Left lung (tissue), 10 donors: ENCODE results near the gene KIF13A. TPM values are rescaled to one million over a fixed set of nuclear protein-coding genes. Genes with fewer than 3 reads are reported as not detected.
"Not testable (repeated sequence)": the region's sequence is repeated elsewhere in the genome, so short reads cannot be mapped to it uniquely, and the experiment has no call there.

ENCODE experiments used
- ATAC-seq: fragments of 200-7000 bp; cut with Tn5 transposase; one replicate; pipeline ENCODE4 v1.9.1; 2020; ENCODE audit warnings: moderate library complexity
- DNase-seq, 4 donors: peaks; one replicate each; pipeline ENCODE4 v3.0.0-alpha.2; 2013 to 2020
- H3K27ac ChIP-seq, 2 donors: fragments of 200-600 bp; sonication (generic) in 1 of 2; one replicate each; pipeline versions ENCODE4 v1.5.0 to v1.8.0; 2020 to 2021
- H3K27me3 ChIP-seq, 2 donors: fragments of 200-600 bp; sonication (generic) in 1 of 2; one replicate each; pipeline versions ENCODE4 v1.5.0 to v1.8.0; 2020 to 2021
- H3K36me3 ChIP-seq, 2 donors: fragments of 200-600 bp; sonication (generic) in 1 of 2; one replicate each; pipeline versions ENCODE4 v1.5.0 to v1.8.0; 2020 to 2021
- H3K4me1 ChIP-seq, 2 donors: fragments of 200-600 bp; one replicate each; pipeline ENCODE4 v1.8.0; 2021
- H3K4me3 ChIP-seq, 2 donors: fragments of 200-600 bp; sonication (generic) in 1 of 2; one replicate each; pipeline versions ENCODE4 v1.5.0 to v1.8.0; 2020 to 2021; ENCODE audit warnings: mild to moderate bottlenecking in 1 of 2
- H3K9me3 ChIP-seq, 2 donors: fragments of 200-600 bp; sonication (generic) in 1 of 2; one replicate each; pipeline versions ENCODE4 v1.5.0 to v1.8.0; 2020 to 2021
- CTCF ChIP-seq, 2 donors: fragments of 200-600 bp; sonication (generic) in 1 of 2; IDR thresholded peaks; one replicate each; pipeline versions ENCODE4 v1.5.0 to v1.8.0; 2021; ENCODE audit warnings: antibody characterized with exemption in 2 of 2
- intact Hi-C, 2 donors: fragments of 100-400 bp; cut with DNase I; formaldehyde crosslinking; loops; one replicate each; pipeline versions ENCODE4 v1.11.2 to v1.14.2; 2022
- polyA plus RNA-seq, 6 donors: library from polyadenylated mRNA; unstranded; fragments of 120-200 nt; gene quantifications; one replicate each; pipeline ENCODE4 v1.2.1, GENCODE V29; 2013; ENCODE audit not compliant: insufficient read length in 6 of 6
- total RNA-seq, 2 donors: library from RNA; stranded (reverse); fragmentation: NEBNext Ultra II Directional; extraction: Animal tissue kit (Norgen Biotek cat#: 25700); gene quantifications; one replicate each; pipeline ENCODE4 v1.2.1, GENCODE V29; 2021
- donor health status: DM: no; HTN: yes; CAD: no.
- donor health status: DM: no; HTN: no; CAD: no.

Gene KIF13A
- total and polyA plus RNA-seq, 8 donors: 42.1 to 50.1 (median 46.3) TPM

- H3K27me3 ChIP-seq: no peaks in the 10 kb centered on the region
- no peak overlapping the region for H3K4me3 ChIP-seq
- no peaks in the 10 kb centered on the region for H3K9me3 ChIP-seq
- no peak for TF ChIP-seq CTCF (IDR thresholded peaks at IDR 0.05)
- no peak overlapping the region for H3K27ac ChIP-seq
- no peaks in the 10 kb centered on the region for H3K36me3 ChIP-seq
- no peak for DNase-seq
- no peak for ATAC-seq
- H3K4me1 ChIP-seq: peaks cover 13 to 36% of the 10 kb centered on the region in 2 donors
- intact Hi-C loops: no loop called here
Observed at GRCh38 chr6:17912521-17912920, 74.9 kb downstream of the KIF13A start.

GRCh38 chr6:17911656-17912055 lies 75.8 kb downstream of the KIF13A start:
- H3K27ac ChIP-seq, H3K4me3 ChIP-seq, H3K9me3 ChIP-seq, ATAC-seq, DNase-seq, H3K36me3 ChIP-seq, H3K27me3 ChIP-seq, intact Hi-C loops: not testable (repeated sequence)
- H3K4me1 ChIP-seq: peaks cover 22 to 45% of the 10 kb centered on the region in 2 donors

- TF ChIP-seq CTCF (IDR thresholded peaks at IDR 0.05): no peak
- H3K4me3 ChIP-seq: no peak overlapping the region
- intact Hi-C loops: no loop called here
- ATAC-seq (no peak), DNase-seq (no peak)
- H3K9me3 ChIP-seq: no peaks in the 10 kb centered on the region
- H3K27me3 ChIP-seq: no peaks in the 10 kb centered on the region
- no peaks in the 10 kb centered on the region for H3K36me3 ChIP-seq
- H3K27ac ChIP-seq: no peak overlapping the region
- peaks cover 26 to 59% of the 10 kb centered on the region in 2 donors for H3K4me1 ChIP-seq
Observed at GRCh38 chr6:17910189-17910588, 77.2 kb downstream of the KIF13A start.

DNA sequence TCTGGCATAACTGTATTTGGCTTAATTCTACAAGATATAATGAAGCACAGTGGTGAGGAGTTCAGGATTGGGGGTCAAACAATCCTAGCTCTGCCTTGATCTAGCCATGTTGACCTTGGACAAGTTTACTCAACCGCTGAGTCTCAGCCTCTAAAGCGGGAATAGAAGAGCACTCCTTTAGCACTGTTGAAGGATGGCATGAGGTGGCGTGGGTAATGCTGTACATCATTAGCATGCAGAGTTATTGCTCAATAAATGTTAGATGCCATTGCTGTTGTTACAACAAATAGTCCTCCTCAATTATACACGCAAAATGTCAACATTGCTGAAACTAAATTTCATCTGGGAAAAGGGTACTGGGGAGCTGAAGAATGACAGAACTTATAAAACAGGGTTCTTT lies 78.6 kb downstream of the KIF13A start:
- Histone ChIP-seq H3K36me3 (no peaks in the 10 kb centered on the region), H3K27ac (peak overlapping the region; percentile 74 to 93), H3K4me3 (no peak overlapping the region), H3K4me1 (peaks cover 33 to 66% of the 10 kb centered on the region in 2 donors), H3K9me3 (no peaks in the 10 kb centered on the region), H3K27me3 (no peaks in the 10 kb centered on the region)
- TF ChIP-seq CTCF (IDR thresholded peaks at IDR 0.05): no peak
- intact Hi-C loops: no loop called here
- no peak for DNase-seq
- ATAC-seq: peak; percentile 56

DNA sequence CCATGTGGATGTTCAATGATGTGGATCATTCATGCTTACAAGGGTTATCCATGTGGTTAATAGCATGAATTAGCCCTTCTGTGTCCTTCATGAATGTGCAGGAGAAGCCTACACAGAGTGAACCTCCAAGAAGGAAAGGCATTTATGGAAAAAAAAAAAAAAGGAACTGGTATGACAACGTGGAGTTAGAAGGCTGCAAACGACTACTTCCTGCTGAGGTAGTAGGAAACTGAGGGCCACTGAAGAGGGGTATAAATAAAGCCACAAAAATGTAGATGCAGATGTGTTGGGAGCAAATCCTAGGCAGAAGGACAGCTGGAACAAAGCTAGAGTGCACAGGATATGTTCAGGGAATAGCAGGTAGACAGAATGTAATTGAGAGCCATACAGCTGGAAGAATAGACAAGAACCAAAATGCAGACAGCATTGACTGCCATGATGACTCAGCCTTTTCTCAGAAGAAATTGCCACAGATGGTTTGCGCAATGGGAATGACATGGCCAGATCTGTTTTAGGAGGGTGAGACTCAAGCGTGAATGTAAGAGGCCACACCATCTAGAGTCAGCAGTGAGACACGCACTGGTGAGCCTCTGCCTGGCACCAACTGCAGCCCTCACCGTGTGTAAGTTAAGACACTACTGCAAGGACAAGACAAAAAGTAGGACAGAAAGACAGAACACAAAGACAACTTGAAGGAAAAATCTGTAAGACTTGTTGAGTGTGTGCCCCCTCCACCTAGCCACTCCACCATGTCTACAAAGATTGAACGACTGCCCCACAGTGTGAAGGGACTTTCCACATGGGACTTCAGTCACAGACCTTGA lies 79.8 kb downstream of the KIF13A start:
- Histone ChIP-seq H3K4me1 (peaks cover 33 to 74% of the 10 kb centered on the region in 2 donors), H3K27ac (peak overlapping the region; percentile 74 to 93), H3K36me3 (no peaks in the 10 kb centered on the region), H3K27me3 (no peaks in the 10 kb centered on the region), H3K4me3 (no peak overlapping the region), H3K9me3 (no peaks in the 10 kb centered on the region)
- TF ChIP-seq CTCF (IDR thresholded peaks at IDR 0.05): no peak
- intact Hi-C loops: no loop called here
- DNase-seq (peak in 2 of 4 donors; percentile 43 to 83), ATAC-seq (peak; percentile 88)
